Measurements from ENCODE around the gene CTSF. TPM values are rescaled to one million over a fixed set of nuclear protein-coding genes. Genes with fewer than 3 reads are reported as not detected.
"Not testable (repeated sequence)": the region's sequence is repeated elsewhere in the genome, so short reads cannot be mapped to it uniquely, and the experiment has no call there.

The CTSF gene
- total RNA-seq (2014; rRNA removed; shearing (Covaris generic)): 9.0 and 9.5 TPM in 2 replicates
- polyA plus RNA-seq (2014; cell fraction: nucleus; rRNA removed): 22.5 and 34.1 TPM in 2 replicates

- peak; percentile 59 for DNase-seq (ENCODE audit: extremely low read depth, low read depth)
Measured at GRCh38 chr11:66568124-66568916, at the start of gene CTSF. CTSF (minus strand) TSS chr11:66568606; CDS start chr11:66568486, 120 bp downstream.

GRCh38 chr11:66617155-66617834, 48.9 kb upstream of the CTSF start:
- DNase-seq (ENCODE audit: extremely low read depth, low read depth): no peak

DNA sequence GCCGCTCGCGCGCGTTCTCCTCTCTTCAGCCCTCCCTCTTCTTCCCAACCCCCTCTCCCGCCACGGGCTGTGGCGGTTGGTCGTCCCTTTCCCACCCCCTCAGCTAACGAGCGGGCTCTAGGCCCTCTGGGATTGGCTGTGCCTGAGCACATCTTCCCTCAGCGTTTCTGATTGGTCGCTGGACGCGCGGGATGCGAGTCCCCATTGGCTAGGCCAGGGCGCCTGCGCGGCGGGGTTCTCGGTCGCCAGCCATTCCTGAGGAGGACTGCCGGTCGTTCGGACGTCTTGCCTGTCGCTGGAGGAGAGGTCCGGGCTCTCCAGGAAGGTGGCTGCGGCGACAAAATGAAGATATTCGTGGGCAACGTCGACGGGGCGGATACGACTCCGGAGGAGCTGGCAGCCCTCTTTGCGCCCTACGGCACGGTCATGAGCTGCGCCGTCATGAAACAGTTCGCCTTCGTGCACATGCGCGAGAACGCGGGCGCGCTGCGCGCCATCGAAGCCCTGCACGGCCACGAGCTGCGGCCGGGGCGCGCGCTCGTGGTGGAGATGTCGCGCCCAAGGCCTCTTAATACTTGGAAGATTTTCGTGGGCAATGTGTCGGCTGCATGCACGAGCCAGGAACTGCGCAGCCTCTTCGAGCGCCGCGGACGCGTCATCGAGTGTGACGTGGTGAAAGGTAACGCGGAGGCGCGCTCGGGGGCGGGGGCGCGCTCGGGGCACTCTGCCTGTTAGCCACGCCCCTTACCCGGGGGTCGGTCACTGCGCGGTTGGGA, 48.2 kb upstream of the CTSF start, which contains the start of gene RBM14:
RBM14 (plus strand) TSS at position 252 of the 776 bp plus-strand sequence; CDS start at position 343, 91 bp downstream.
- DNase-seq (ENCODE audit: extremely low read depth, low read depth): peak; percentile 98

GRCh38 chr11:66614073-66614472, 45.7 kb upstream of the CTSF start:
- DNase-seq (ENCODE audit: extremely low read depth, low read depth): no peak

DNA sequence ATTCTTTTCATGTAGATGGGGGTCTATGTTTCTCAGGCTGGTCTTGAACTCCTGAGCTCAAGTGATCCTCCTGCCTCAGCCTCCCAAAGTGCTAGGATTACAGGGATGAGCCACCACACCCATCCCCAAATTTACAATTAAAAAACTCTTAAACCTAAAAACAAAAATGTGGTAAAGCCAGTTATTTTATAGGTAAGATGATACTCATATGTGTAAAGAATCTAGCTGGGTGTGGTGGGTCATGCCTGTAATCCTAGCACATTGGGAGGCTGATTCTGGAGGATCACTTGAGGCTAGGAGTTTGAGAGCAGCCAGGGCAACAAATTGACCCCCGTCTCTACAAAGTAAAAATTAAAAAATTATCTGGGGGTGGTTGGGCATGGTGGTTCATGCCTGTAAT, 44.1 kb upstream of the CTSF start:
- DNase-seq (ENCODE audit: extremely low read depth, low read depth): no peak

DNA sequence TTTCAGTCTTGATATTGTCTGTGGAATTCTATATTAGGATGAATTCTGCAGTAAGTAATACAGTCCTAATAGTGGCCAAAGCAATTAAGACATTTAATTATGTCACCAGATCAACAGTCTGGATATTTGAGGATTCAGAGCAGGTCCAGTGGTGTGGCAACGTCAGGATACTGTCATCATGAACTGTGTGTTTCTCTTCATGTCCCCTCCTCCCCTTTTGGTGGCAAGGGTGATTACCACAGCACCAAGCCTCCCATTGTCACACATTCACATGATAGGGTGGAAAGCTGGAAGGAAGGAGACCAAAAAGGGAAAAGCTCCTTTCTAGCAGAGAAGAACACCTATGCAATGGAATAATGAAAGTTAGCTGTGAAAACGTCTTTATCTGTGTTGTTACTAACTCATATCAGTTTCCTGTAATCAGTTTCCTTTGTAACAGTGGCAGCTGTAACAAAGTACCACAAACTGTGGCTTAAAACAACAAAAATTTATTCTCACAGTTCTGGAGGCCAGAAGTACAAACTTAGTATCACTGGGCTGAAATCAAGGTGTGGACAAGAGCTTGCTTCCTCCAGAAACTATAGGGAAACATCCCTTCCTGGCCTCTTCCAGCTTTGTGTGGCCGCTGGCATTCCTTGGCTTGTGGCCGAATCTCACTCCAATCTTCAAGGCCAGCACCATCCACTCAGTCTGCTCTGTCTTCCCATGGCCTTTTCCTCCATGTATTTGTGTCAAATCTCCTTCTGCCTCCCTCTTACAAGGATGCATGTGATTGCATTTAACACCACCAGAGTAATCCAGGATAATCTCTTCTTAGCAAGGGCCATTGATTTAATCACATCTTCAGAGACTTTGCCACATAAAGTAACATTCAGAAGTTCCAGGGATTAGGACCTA, 41.6 kb upstream of the CTSF start:
- DNase-seq (ENCODE audit: extremely low read depth, low read depth): no peak

GRCh38 chr11:66607126-66607834, 38.9 kb upstream of the CTSF start:
- DNase-seq (ENCODE audit: extremely low read depth, low read depth): no peak

GRCh38 chr11:66606608-66607007, 38.2 kb upstream of the CTSF start:
- not testable (repeated sequence) for DNase-seq (ENCODE audit: extremely low read depth, low read depth)

- no peak for DNase-seq (ENCODE audit: extremely low read depth, low read depth)
Measured at GRCh38 chr11:66604155-66604554, 35.7 kb upstream of the CTSF start.

DNA sequence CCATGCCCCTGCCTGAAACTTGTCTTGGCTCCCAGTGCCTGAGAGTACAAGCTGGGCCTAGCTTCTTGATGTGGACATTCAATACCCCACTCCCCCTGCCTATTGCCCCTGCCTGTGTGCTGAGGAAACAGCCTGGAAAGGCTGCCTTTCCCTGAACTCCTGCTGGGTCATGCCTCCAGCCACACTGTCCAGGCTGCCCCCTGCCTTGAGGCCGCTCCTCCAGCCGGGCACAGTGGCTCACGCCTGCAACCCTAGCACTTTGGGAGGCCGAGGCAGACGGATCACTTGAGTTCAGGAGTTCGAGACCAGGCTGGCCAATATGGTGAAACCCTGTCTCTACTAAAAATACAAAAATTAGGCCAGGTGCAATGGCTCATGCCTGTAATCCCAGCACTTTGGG, 34.7 kb upstream of the CTSF start:
- DNase-seq (ENCODE audit: extremely low read depth, low read depth): no peak

DNA sequence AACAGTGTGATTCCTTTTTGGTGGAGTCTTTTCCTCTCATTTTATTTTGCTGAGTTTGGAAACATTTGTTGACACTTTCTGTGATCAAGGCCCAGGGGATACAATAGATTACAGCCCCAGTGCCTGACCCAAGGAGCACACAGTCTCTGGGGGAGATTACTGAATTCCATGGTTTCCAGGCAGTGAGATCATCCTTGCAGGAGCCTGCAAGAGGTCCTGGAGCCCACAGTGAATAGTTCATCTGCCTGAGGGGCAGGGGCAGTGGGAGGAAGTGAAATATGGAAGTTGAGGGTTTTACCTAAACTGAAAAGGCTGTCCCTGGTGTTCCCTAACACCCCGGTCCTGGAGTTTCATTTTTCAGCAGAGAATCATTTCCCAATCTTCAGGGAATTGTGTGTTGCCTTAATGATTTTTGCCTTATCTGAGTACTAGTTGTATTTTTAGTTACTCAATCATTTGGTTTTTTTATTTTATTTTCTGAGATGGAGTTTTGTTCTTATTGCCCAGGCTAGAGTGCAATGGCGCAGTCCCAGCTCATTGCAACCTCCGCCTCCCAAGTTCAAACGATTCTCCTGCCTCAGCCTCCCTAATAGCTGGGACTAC, 32.3 kb upstream of the CTSF start:
- DNase-seq (ENCODE audit: extremely low read depth, low read depth): no peak

DNA sequence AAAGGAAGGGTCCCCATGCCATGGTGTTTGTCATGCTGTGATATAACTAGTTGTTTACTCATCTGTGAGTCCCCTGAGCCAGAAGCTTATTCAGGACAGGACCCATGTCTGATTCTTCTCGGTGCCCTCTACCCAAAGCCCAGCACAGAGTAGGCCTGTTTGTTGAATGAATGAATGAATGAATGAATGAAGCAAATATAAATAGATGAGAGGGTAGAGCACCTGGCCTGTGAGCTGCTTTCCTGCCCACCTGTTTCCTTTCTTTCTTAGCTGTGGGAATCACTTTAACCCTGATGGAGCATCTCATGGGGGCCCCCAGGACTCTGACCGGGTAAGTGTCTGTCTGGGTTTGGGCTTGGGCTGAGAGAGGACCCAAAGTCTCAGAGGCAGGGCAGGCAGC, 31.8 kb upstream of the CTSF start:
- DNase-seq (ENCODE audit: extremely low read depth, low read depth): no peak

DNA sequence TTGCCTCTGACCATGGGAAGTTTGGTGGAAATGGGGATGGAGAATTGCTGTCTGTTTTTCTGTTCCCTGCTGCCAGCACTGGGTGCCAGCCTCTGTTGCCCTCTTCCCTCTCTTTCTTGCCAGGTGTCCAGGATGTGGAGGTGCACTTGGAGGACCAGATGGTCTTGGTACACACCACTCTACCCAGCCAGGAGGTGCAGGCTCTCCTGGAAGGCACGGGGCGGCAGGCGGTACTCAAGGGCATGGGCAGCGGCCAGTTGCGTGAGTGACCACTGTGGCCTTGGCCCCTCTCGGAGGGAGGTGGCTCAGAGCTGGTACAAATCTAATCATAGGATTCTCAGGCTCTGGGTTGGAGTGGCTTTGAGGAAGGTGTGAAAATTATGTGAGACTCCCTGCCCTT, 30.6 kb upstream of the CTSF start:
- no peak for DNase-seq (ENCODE audit: extremely low read depth, low read depth)

DNA sequence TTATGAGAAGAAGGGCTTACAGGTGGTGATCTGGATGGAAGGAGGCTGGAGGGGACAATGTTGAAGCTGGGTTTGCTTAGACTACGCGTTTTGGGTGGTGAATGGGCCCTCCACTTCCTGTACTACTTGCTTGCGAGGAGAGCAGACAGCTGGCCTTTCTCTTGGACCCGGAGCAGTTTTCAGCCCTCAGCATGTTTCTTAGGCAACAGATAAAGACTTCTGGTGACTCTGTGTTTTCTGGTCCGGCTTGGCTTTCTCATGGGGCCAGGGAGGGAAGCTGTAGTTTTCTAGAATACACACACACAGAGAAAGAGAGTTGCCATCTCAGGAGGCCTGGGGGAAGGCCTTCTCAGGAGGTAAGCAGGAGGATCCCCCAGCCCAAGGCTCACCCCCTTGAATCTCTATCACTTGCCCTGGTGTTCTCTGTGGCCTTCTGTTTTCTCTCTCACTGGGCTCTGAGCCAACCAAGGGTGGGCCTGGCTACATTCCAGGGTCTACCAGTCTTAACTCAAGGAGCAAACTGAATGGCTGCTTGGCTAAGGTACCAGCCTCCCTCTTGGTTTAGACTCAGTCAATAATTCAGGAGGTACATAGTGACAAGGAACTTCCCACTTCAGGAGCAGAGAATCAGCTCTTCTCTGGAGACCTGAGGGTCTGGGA, 27.0 kb upstream of the CTSF start:
- DNase-seq (ENCODE audit: extremely low read depth, low read depth): no peak

DNA sequence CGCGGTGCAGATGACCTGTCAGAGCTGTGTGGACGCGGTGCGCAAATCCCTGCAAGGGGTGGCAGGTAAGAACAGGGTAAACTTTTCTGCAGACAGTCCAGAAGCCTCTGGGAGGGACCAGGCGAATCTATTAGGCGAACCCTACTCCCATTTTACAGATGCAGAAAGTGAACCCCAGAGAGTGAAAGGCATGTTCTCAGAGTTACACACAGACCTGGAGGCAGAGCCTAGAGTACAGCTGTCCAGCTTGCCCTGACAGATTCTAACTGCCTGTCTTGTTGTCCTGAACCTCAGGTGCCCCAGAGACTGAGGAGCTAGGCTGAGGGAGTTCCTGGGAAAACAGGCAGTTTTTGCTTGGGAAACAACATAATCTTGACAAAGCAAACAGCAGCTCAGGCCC, 25.2 kb upstream of the CTSF start:
- DNase-seq (ENCODE audit: extremely low read depth, low read depth): no peak

DNA sequence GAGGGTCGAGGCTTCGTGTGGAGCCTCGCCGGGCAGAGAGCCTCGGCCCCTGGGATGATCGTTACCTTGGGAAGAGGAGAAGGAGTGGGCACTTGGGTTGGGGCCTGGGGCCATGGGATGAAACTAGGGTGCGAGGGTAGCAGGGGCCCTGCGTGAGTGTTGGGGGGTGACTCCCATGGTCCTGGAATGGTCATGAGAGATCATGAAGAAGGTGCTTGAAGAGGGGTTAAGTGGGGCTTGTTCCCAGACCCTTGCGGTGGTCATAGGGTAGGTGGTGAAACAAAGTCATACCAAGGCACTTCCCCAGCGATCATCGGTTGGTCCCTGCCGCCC, 24.9 kb upstream of the CTSF start:
- no peak for DNase-seq (ENCODE audit: extremely low read depth, low read depth)

DNA sequence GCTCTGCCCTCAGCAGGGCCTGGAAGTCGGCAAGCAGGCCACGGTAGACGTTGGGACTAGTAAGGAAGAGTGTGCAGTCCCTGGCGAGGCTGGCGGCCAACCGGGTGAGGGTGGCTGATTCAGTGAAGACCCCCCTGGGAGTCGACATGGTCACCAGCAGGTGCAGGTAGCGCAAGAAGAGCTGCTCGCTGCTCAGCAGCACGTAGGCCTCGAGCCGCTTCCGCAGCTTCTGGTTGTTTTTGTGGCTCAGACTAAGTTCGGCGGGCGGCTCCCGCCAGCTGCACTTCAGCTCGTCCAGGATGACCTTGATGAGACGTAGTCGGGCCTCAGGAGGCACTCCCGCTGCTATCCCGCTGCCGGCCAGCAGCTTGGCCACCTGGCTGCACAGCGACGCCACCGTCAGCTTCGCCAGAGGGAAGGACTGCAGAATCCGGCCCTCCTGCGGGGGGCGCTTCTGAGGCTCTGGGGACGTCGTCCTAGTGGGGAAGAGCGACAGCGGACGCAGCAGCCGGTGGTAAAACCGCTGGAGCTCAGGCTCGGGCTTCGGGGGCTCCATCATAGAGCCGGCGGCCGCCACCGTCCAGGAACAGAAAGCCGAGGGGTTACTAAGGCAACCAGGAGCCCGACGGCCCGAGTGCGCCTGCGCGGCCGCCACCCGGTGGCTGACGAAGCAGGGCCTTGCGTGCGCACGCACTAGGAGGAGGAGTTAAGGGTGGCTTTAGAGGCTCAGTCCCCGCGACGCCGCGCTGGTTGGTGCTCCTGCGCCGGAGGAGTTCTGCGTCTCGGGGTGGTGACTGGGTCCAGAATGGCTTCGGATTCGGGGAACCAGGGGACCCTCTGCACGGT, 24.3 kb upstream of the CTSF start, which contains the start of the genes CCDC87 and CCS:
CCDC87 (minus strand) TSS at position 607 of the 846 bp plus-strand sequence; CDS start at position 559, 48 bp downstream.
CCS (plus strand) TSS at position 729 of the 846 bp plus-strand sequence; CDS start at position 806, 77 bp downstream.
- DNase-seq (ENCODE audit: extremely low read depth, low read depth): peak; percentile 90

Measured in NCI-H460 (cell line).